Kidney epithelial cell (primary cell): ENCODE data around the gene LGALS1. TPM values are rescaled to one million over a fixed set of nuclear protein-coding genes. Genes with fewer than 3 reads are reported as not detected.

ENCODE experiments used
- DNase-seq: peaks from one replicate; pipeline ENCODE4 v3.0.0-alpha.2; 2010; ENCODE audit warnings: low read depth
- H3K27me3 ChIP-seq: 2 replicates; pipeline ENCODE4 v1.6.0; 2011; ENCODE audit warnings: low read length; ENCODE audit not compliant: control insufficient read depth, insufficient read depth
- H3K36me3 ChIP-seq: 2 replicates; pipeline ENCODE4 v1.5.1; 2011; ENCODE audit warnings: low read length; ENCODE audit not compliant: control insufficient read depth, insufficient read depth
- H3K4me3 ChIP-seq: 2 replicates; pipeline ENCODE4 v1.5.1; 2011; ENCODE audit warnings: low read depth, mild to moderate bottlenecking, control low read depth, low read length
- total RNA-seq: library from RNA; depleted of rRNA; stranded (reverse); fragments of >200 nt; gene quantifications from 2 replicates; pipeline ENCODE4 v1.2.3, GENCODE V29; 2015
- TF ChIP-seq, protein P1 (sequence below): IDR thresholded peaks from 2 replicates; pipeline ENCODE4 v1.5.1; 2011; ENCODE audit warnings: mild to moderate bottlenecking, moderate library complexity, low read length, control low read depth, inconsistent platforms; ENCODE audit not compliant: insufficient read depth, poor library complexity, severe bottlenecking

Gene LGALS1
- total RNA-seq, 1 donor from 2014 or later = 806 TPM

DNA sequence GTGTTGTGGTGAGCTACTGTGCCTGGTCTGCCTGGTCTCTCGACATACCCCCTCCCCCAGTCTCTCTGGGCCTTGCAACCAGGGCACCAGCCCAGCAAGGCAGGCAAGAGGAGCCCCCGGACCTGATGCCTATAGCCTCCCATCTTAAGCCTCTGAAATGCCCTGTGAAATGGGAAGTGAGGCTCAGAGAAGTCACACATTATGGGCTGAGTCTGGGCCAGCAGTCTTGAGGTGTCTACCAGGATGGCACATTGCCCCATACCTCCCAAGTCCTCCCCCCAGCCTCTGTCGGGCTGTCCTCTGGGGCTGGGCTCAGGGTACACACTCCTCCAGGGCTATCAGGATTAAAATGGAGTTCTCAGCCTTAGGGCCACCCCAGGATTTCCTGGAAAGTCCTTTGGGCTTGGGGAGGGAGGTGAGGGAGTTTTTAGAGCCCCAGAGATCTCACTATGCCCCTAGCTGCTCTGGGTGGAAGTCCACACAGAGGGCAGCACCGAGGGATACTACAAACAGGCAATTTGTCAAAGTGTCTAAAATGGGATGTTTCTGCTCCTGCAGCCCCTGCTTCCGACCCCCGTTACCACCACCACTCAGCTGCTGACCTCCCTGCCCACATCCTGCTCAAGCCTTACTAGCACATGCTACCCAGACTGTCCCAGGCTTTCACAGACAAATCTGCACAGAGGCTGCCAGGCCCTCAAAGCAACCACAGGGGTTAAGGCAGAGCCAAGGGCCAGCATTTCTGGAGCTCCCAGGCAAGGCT is 39.1 kb upstream of the LGALS1 start:
- Histone ChIP-seq H3K27me3 (no peaks in the 10 kb centered on the region), H3K36me3 (peaks cover 1% of the 10 kb centered on the region), H3K4me3 (no peak overlapping the region)
- no peak for DNase-seq
- TF ChIP-seq, protein P1, sequence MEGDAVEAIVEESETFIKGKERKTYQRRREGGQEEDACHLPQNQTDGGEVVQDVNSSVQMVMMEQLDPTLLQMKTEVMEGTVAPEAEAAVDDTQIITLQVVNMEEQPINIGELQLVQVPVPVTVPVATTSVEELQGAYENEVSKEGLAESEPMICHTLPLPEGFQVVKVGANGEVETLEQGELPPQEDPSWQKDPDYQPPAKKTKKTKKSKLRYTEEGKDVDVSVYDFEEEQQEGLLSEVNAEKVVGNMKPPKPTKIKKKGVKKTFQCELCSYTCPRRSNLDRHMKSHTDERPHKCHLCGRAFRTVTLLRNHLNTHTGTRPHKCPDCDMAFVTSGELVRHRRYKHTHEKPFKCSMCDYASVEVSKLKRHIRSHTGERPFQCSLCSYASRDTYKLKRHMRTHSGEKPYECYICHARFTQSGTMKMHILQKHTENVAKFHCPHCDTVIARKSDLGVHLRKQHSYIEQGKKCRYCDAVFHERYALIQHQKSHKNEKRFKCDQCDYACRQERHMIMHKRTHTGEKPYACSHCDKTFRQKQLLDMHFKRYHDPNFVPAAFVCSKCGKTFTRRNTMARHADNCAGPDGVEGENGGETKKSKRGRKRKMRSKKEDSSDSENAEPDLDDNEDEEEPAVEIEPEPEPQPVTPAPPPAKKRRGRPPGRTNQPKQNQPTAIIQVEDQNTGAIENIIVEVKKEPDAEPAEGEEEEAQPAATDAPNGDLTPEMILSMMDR = peak; percentile 53

DNA sequence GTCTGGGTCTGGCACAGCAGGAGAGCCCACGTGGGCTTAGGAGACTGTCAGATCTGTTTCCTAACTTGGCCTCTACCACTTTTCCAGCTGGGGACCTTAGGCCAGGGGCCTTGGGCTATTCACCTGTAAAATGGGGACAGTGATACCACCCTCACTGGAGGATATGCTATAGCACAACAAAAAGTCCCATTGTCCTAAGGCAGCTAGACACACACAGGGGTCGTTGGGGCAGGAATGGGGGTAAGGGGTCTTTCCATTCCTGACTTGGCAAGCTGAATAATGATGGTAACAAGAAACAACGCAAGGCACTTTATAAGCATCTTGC is 38.5 kb upstream of the LGALS1 start:
- H3K36me3 ChIP-seq = no peaks in the 10 kb centered on the region
- DNase-seq = no peak
- H3K27me3 ChIP-seq = no peaks in the 10 kb centered on the region
- H3K4me3 ChIP-seq = no peak overlapping the region
- TF ChIP-seq, protein P1 = no peak

DNA sequence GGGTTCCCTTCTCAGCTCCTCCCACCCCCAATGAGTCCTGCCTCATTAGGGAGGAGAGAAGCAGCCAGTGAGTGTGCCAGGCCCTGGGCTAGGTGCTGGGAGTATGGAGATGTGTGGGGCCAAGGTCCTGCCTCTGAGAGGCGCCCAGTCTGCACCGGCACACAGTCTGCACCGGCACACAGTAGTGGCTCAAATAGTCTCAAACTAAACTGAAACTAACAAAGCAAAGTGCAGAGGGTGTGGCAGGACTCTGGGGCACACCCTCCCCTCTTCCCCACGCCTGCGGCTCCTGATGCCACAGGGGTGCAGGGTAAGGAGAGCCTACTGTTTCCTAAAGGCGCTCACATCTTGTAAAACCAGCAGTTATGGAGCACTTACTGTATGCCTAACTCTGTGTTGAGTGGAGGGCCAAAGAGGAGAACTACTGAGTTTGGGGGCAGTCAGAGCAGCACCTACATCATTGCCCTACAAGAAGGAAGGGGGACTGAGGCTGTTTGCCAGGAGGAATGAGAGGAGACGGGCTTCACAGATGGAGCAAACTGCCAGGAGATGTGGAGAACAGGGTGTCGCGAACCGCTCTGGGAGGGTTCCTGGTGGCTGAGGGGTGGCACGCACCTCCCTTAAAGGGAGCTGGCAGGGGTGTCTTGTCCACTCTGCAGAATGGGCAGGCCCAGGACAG is 36.9 kb upstream of the LGALS1 start:
- Histone ChIP-seq H3K36me3 (no peaks in the 10 kb centered on the region), H3K4me3 (no peak overlapping the region), H3K27me3 (no peaks in the 10 kb centered on the region)
- TF ChIP-seq, protein P1 = no peak
- DNase-seq = no peak

DNA sequence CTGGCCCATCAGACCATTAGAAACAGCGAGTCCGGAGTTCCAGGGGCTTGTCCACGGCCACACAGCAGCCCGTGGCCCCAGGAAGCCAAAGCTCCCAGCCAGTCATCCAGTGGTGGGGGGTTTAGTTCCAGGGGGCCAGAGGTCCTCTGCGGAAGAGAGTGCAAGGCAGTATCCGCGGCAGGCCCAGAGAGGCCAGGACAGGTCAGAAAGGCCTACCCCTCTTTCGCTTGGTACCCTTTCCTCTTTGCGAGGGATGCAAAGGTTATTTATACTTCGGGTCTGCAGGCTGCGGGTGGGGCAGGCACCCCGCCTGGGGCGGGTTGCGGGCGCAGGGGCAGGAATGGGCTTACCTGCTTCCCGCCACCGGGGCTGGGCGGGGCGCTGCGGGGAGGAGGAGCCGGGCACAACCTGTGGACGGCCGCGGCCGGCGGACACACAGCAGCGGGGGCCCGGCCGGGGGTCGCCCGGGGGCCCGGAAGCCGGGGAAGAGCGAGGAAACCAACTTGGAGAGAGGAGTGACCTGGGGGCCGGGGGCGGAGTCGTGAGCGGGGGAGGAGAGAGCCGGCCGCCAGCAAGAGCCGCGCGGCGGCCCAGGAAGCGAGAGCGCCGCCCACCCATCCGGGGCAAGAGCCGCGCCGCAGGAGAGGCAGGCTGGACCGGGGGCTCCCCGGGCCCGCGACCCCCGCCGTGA is 36.2 kb upstream of the LGALS1 start, which contains the start of gene SH3BP1:
Gene SH3BP1 (plus strand): TSS at position 600 of the 691 bp plus-strand sequence. CDS start 119 bp downstream, outside the sequence.
- Histone ChIP-seq H3K27me3 (no peaks in the 10 kb centered on the region), H3K4me3 (peak within 1 kb of the TSS; percentile 65), H3K36me3 (no peaks in the 10 kb centered on the region)
- no peak for DNase-seq
- TF ChIP-seq, protein P1 = no peak

DNA sequence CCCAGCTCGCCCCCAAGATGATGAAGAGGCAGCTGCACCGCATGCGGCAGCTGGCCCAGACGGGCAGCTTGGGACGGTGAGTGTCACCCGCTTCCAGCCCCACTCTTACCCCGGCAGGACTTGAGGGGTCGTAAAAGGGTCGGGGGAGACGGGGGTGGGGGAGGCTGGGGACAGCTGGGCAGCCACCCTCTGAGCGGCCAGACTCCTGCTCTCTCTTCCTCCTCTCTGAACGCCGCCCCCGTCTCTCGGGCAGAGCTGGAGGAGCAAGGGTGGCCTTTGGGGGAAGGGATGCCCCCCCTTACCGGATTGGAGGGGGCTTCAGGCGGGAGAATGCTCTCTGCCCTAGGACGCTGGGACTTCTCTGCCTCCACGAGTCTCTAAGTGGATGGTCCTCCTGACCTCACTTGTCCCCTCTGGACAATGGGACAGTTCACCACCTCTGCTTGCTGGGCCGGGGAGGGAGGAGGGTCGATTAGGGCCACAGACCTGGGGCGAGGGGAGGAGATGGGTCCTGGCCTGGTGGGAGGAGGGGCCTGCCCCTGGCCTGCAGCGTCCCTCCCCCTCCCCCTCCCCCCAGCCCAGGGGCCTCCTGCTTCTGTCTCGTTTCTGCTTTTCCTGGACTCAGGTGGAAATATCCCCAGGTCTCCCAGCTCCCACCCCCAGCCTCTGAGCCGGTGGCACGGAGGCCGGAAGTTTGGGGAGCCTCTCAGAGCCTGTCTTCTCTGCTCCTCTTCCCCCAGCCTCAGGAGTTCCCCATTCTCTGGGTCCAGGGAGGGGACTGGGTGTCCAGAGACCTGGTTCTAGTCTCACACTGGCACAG is 35.5 kb upstream of the LGALS1 start:
- Histone ChIP-seq H3K36me3 (no peaks in the 10 kb centered on the region), H3K4me3 (peak overlapping the region; percentile 65), H3K27me3 (no peaks in the 10 kb centered on the region)
- TF ChIP-seq, protein P1 = no peak
- DNase-seq = no peak
